Breast epithelium (tissue), 4 donors: ENCODE results near the gene NYNRIN. TPM values are rescaled to one million over a fixed set of nuclear protein-coding genes. Genes with fewer than 3 reads are reported as not detected.

Source experiments
- DNase-seq, 2 donors: peaks; one replicate each; pipeline ENCODE4 v3.0.0-alpha.2; 2019; ENCODE audit warnings: low spot score in 2 of 2
- H3K27ac ChIP-seq, 2 donors: fragments of 200-600 bp; sonication (generic) in 1 of 2; one replicate each; pipeline ENCODE4 v1.5.1; 2016 to 2019; ENCODE audit warnings: mild to moderate bottlenecking in 1 of 2
- H3K27me3 ChIP-seq, 2 donors: fragments of 200-600 bp; sonication (generic) in 1 of 2; one replicate each; pipeline versions ENCODE4 v1.5.1 to v1.6.0; 2017 to 2019; ENCODE audit warnings: control low read depth in 1 of 2, mild to moderate bottlenecking in 1 of 2
- H3K36me3 ChIP-seq: fragments of 200-600 bp; one replicate; pipeline ENCODE4 v1.5.1; 2019
- H3K4me1 ChIP-seq, 2 donors: fragments of 200-600 bp; sonication (generic); one replicate each; pipeline ENCODE4 v1.5.1; 2016 to 2019; ENCODE audit warnings: control low read depth in 1 of 2
- H3K4me3 ChIP-seq, 3 donors: fragments of 200-600 bp; sonication (generic); 1 replicate in 2 of 3; 2 replicates in 1 of 3; pipeline ENCODE4 v1.5.1; 2016 to 2019; ENCODE audit warnings: mild to moderate bottlenecking in 3 of 3, moderate library complexity in 2 of 3
- H3K9me3 ChIP-seq, 2 donors: fragments of 200-600 bp; sonication (generic) in 1 of 2; one replicate each; pipeline ENCODE4 v1.5.1; 2016 to 2019; ENCODE audit warnings: control low read depth in 1 of 2
- POLR2A ChIP-seq: fragments of 450-650 bp; IDR thresholded peaks from one replicate; pipeline ENCODE4 v1.6.1; 2016; ENCODE audit warnings: antibody characterized with exemption, mild to moderate bottlenecking, moderate library complexity
- POLR2AphosphoS5 ChIP-seq, 3 donors: sonication (generic); formaldehyde crosslinking; IDR thresholded peaks; one replicate each; pipeline ENCODE4 v1.6.1; 2017; ENCODE audit warnings: antibody characterized with exemption in 3 of 3
- intact Hi-C: fragments of 100-400 bp; cut with DNase I; formaldehyde crosslinking; loops from one replicate; pipeline ENCODE4 v1.15.1; 2023; ENCODE audit warnings: low total_unique reads
- total RNA-seq, 3 donors: library from RNA; depleted of rRNA; stranded (reverse); fragments of >200 nt; gene quantifications; one replicate each; pipeline ENCODE4 v1.1.0, GENCODE V29; 2016
- TF ChIP-seq, protein P1 (sequence below), 3 donors: fragments of 450-650 bp; IDR thresholded peaks; one replicate each; pipeline ENCODE4 v1.5.1; 2016 to 2017; ENCODE audit warnings: antibody characterized with exemption in 3 of 3, mild to moderate bottlenecking in 3 of 3, moderate library complexity in 3 of 3

The NYNRIN gene
- total RNA-seq, 3 donors from 2014 or later = 6.4 to 8.2 (median 7.7) TPM

DNA sequence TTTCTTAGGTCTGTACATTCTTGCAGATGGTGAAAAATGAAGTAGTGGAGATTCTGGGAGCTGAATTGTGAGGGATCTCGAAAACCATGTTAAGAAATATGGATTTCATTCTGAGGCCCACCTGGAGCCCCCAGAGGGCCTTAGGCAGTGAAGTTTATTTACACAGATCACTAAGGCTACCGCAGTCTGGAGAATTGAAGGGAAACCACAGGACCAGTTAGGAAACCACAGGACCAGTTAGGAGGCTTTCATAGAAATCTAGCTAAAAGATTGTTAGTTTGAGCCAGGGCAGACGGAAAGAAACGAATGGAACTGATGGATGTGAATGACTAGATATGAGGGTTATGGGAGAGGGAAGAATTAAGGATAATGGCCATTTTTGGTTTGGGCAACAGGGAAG is 23.5 kb downstream of the NYNRIN start:
- no peak for DNase-seq
- TF ChIP-seq POLR2AphosphoS5 (IDR thresholded peaks at IDR 0.05) (no peak), POLR2A (no peak)
- TF ChIP-seq, protein P1, sequence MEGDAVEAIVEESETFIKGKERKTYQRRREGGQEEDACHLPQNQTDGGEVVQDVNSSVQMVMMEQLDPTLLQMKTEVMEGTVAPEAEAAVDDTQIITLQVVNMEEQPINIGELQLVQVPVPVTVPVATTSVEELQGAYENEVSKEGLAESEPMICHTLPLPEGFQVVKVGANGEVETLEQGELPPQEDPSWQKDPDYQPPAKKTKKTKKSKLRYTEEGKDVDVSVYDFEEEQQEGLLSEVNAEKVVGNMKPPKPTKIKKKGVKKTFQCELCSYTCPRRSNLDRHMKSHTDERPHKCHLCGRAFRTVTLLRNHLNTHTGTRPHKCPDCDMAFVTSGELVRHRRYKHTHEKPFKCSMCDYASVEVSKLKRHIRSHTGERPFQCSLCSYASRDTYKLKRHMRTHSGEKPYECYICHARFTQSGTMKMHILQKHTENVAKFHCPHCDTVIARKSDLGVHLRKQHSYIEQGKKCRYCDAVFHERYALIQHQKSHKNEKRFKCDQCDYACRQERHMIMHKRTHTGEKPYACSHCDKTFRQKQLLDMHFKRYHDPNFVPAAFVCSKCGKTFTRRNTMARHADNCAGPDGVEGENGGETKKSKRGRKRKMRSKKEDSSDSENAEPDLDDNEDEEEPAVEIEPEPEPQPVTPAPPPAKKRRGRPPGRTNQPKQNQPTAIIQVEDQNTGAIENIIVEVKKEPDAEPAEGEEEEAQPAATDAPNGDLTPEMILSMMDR (IDR thresholded peaks at IDR 0.05) = no peak
- H3K27ac ChIP-seq = no peak overlapping the region
- H3K4me1 ChIP-seq = no peaks in the 10 kb centered on the region
- no peak overlapping the region for H3K4me3 ChIP-seq
- H3K27me3 ChIP-seq = no peaks in the 10 kb centered on the region
- H3K9me3 ChIP-seq = no peaks in the 10 kb centered on the region
- intact Hi-C loops = no loop called here
- H3K36me3 ChIP-seq = no peaks in the 10 kb centered on the region

DNA sequence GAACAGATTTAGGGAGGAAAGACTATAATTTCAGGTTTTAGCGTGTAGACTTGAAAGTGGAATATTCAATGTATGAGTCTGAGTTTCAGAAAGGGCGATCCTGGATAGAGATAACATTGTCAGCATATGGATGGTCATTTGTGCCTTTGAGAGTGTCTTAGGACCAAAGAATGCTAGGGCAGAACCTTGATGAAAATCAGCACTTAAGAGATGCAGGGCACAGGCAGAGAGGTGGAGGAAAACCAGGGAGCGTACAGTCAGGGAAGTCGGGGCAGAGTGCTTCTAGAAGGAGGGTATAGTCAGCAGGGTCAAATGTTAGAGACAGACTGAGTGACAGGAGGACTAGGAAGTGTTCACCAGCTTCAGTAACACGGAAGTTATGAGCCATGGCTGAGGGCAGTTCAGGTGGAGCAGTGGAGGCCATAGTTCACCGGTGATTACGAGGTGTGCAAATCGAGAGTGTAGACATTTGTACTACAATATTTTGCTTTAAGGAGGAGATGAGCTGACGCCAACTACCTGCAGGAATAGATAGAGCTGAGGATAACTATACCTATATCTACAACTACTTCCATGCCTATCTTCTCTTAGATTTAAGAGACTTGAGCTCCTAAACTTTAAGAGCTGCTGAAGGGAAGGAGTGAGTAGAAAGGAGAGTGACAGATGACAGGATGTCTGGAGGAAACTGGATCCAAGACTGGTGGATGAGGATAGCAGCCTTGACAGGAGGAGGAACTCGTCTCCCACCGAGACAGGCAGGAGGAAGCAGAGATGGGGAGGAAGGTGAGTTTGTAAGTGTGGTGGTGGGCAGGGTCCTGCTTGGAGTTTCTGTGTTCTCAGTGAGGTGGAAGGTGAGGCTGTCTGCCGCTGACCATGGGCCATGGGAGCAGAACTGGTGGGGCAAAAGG is 24.1 kb downstream of the NYNRIN start:
- Histone ChIP-seq H3K27ac (no peak overlapping the region), H3K4me3 (no peak overlapping the region), H3K4me1 (no peaks in the 10 kb centered on the region), H3K36me3 (no peaks in the 10 kb centered on the region), H3K9me3 (no peaks in the 10 kb centered on the region), H3K27me3 (no peaks in the 10 kb centered on the region)
- DNase-seq = no peak
- intact Hi-C loops = no loop called here
- TF ChIP-seq, protein P1 (IDR thresholded peaks at IDR 0.05) = no peak
- TF ChIP-seq POLR2AphosphoS5 (IDR thresholded peaks at IDR 0.05) = no peak
- TF ChIP-seq POLR2A = no peak

DNA sequence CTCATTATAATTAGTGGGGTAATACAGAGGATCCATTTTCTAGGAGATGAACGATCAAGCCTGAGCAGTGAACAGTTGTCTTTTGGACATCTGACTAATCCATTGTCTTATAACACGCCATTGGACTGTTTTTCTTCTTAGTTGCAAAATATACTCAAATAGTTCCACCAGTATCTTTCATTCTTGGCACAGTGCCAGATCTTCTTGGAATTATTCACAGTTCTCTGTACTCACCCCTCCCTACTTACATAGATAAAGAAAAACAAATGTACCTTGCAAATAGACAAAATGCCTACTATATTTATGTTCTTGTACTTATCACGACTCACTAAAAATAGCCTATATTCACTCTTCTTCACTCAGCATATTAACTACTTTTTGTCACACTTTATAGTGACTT is 26.9 kb downstream of the NYNRIN start:
- Histone ChIP-seq H3K4me3 (no peak overlapping the region), H3K27me3 (no peaks in the 10 kb centered on the region), H3K36me3 (no peaks in the 10 kb centered on the region), H3K27ac (no peak overlapping the region), H3K9me3 (no peaks in the 10 kb centered on the region), H3K4me1 (peaks cover under 1 to 6% of the 10 kb centered on the region in 2 donors)
- intact Hi-C loops = no loop called here
- no peak for DNase-seq
- TF ChIP-seq POLR2AphosphoS5 (IDR thresholded peaks at IDR 0.05) = no peak
- TF ChIP-seq POLR2A = no peak
- TF ChIP-seq, protein P1 (IDR thresholded peaks at IDR 0.05) = no peak

DNA sequence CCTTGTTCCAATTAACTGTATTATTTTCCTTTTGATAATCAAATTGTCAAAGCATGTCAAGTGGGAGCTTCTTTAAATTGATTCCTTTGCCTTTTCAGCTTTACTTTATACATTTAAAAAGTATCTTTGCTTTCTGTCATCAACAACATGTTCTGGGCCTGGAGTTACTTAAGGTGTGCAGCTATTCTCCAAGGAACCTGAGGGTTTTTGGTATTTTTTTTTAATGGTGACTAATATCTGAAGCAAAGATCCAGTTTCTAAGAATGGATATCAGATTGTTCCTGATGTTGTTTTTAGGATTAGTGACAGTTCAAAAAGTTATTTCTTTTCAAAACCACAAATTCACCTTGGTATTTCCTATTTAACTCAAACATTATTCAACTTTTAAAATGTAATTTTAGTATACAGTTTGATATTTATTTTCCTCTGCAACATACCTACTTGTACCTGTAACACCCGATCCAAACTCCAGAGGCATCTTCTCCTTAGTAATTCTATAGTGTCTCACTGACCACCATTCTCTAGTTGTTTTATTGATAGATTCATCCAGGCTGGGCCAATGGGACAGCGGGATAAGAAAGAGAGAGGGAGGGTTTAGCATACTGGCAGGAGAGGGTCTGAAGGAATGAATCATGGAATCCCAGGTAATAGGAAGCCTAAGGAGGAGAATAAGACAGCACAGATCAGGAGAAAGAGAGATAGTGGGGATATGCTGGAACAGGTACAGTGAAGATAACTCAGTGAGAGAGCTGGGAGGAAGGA is 27.5 kb downstream of the NYNRIN start:
- no peak overlapping the region for H3K4me3 ChIP-seq
- TF ChIP-seq POLR2AphosphoS5 (IDR thresholded peaks at IDR 0.05) = no peak
- no peak for TF ChIP-seq POLR2A
- TF ChIP-seq, protein P1 (IDR thresholded peaks at IDR 0.05) = no peak
- DNase-seq = no peak
- peaks cover 6 to 7% of the 10 kb centered on the region in 2 donors for H3K4me1 ChIP-seq
- H3K9me3 ChIP-seq = no peaks in the 10 kb centered on the region
- H3K36me3 ChIP-seq = no peaks in the 10 kb centered on the region
- H3K27me3 ChIP-seq = no peaks in the 10 kb centered on the region
- intact Hi-C loops = no loop called here
- no peak overlapping the region for H3K27ac ChIP-seq
